Measurements from ENCODE around the gene AGER.
"Not testable (repeated sequence)": the region's sequence is repeated elsewhere in the genome, so short reads cannot be mapped to it uniquely, and the experiment has no call there.

Gene AGER

GRCh38 chr6:32186151-32186840, 2.2 kb upstream of the AGER start:
- not testable (repeated sequence) for DNase-seq (ENCODE audit: low read depth)

DNA sequence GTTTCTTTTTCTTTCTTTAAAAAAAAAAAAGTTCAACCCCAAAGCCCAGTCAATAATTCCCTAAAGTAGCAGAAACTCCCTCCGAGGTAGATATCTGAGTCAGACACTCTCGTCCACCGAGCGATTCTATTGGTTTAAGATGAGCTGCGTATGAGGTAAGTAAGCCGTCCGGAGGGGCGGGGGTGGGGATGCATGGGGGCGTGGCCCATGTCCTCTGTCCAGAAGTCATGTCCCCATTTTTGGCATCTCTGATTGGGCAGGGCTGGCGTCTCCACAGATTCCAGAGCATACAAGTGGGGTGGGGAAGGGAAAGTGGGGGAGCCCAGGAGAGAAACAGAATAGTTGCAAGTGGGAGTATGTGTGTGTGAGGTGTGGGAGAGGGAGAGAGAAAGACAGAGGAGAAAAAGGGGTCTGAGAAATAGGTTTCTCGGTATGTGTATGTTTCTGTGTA, 1.7 kb upstream of the AGER start:
- DNase-seq (ENCODE audit: low read depth), result peak; percentile 52

DNA sequence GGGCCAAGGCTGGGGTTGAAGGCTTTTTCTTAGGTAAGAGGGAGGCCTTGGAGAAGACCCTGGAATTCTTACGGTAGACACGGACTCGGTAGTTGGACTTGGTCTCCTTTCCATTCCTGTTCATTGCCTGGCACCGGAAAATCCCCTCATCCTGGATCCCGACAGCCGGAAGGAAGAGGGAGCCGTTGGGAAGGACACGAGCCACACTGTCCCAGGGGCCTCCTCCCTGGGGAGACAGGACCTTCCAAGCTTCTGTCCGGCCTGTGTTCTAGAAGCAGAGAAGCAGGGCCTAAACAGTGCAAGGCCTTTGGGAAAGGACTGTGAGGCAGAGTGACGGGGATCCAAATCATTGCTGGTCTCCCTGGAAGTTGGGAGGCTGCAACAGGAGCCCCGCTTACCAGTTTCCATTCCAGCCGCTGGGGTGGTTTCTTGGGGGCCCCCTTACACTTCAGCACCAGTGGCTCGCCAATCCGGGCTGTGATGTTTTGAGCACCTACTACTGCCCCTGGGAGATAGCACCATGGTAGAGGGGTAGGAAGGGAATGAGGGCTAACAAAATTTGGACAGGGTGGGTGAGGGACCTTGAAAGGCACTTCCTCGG, 470 bp downstream of the AGER start:
- no peak for DNase-seq (ENCODE audit: low read depth)

GRCh38 chr6:32183030-32183429, 1.0 kb downstream of the AGER start:
- DNase-seq (ENCODE audit: low read depth), result no peak

- no peak for DNase-seq (ENCODE audit: low read depth)
These were observed 1.5 kb downstream of the AGER start for GRCh38 chr6:32182555-32182981.

GRCh38 chr6:32181915-32182529, 2.0 kb downstream of the AGER start:
- DNase-seq (ENCODE audit: low read depth), result no peak

DNA sequence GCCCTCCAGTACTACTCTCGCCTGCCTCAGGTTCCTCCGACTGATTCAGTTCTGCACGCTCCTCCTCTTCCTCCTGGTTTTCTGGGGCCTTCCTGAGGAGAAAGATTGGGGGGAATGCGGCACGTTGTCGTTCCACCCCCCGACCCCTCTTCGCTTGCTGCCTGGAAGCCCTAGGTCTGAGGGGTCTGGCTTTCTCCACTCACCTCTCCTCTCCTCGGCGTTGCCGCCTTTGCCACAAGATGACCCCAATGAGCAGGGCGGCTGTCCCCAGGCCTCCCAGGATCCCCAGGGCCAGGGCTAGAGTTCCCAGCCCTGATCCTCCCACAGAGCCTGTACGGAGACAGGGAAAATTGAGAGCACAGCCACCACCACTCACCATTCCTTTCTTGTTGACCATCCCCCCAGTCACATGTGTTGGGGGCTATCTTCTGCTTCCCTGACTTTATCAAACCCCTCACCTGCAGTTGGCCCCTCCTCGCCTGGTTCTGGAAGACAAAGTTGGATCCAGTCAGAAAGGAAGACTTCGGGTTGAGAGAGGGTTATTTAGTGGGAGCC, 2.8 kb downstream of the AGER start:
- DNase-seq (ENCODE audit: low read depth), result no peak

GRCh38 chr6:32179766-32180405, 4.2 kb downstream of the AGER start:
- DNase-seq (ENCODE audit: low read depth), result no peak

GRCh38 chr6:32178547-32179440, 5.3 kb downstream of the AGER start:
- DNase-seq (ENCODE audit: low read depth), result no peak

- peak; percentile 82 for DNase-seq (ENCODE audit: low read depth)
These were observed 6.1 kb downstream of the AGER start, which contains the start of gene RNF5 for GRCh38 chr6:32177788-32178546. Gene RNF5, plus strand, starts transcription at chr6:32178405. Its CDS starts 107 bp downstream, at chr6:32178512.

GRCh38 chr6:32177183-32177787, 6.8 kb downstream of the AGER start:
- peak; percentile 33 for DNase-seq (ENCODE audit: low read depth)

GRCh38 chr6:32176476-32177182, 7.4 kb downstream of the AGER start:
- no peak for DNase-seq (ENCODE audit: low read depth)

DNA sequence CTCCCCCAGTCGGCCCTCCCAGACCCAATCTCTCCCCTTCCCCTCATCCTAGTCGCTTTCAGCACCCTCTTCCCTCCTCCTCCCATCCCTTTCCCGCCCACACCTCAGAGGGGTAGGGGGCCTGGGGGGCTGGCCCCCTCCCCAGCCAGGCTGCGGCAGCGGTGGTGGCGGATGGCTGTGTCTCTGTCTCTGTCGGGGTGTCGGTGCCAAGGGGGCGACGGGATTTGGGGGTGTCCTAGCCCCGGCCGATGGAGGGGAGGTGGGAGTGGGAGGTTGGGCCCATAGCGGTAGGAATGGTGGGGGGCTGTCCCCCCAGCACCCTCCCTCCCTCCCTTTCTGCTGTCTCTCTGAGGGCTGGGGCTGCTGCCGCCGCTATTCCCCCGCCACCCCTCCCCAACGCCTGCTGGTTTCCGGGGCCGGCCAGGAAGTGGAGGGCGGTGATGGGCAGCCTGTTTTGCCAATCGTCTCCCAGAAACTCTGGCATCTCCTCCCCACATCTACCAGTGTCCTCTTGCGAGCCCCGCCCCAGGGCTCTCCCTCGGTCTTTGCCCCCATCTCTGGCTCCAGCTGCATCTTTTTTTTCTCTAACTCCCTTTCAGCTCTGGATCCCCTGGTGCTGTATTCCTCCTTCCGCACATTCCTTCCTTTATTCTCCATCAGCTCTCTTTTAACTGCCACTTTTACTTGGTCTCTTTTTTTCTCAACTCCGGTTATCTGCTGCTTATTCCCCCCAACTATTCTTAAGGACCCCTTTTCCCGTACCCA, 8.2 kb downstream of the AGER start, which contains the start of gene AGPAT1:
Gene AGPAT1, minus strand, starts transcription at position 374 of the 765 bp plus-strand sequence. CDS start 4,588 bp downstream, outside the sequence.
- DNase-seq (ENCODE audit: low read depth), result peak; percentile 94

GRCh38 chr6:32175322-32175710, 8.7 kb downstream of the AGER start:
- no peak for DNase-seq (ENCODE audit: low read depth)

DNA sequence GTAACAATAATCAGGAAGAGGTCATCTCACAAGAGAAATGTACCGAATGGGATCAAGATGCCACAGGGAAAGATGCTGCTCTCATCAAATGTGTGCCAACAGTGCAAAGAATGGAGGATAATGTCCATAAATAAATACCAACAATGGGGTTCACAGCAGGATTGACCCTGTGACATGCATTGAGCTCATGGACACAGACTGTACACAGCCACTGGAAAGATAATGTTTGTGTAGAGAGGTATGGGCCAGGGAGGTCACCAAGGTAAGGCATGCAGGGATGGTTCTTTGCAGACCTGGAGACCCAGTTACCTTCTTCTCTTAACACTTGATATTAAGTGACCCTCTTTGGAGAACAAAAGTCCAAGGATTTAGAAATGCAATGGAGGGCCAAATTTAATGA, 9.6 kb downstream of the AGER start:
- no peak for DNase-seq (ENCODE audit: low read depth)

DNA sequence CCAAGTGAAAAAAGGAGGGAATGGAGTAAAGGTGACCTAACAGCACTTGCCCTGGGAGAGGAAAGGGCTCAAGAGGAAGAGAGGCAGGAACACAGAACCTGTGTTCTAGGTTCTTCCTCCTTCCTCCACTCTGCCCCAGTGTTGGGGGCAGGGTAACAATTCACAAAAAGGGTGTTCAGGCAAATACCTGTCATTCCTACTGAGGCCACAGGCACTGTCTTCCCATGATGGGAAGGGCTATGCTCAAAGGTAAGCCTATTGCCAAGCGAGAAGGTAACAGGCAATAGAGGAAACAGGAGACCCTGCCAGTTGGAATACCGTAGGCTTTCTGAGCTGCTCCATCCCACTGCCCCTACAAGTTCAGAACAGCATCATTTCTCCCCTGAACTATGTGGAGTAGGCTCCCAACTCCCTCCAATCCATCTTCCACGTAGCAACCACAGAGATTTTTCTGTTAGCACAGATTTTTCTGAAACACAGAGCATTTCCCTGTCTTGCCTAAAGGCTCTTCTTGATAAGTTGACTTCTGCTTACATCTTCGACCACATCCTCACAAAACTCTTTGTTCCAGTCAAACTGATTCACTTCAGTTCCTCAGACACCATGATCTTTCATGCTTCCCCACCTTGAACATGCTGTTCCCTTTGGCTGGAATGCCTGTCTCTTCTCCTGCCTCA, 10.9 kb downstream of the AGER start:
- DNase-seq (ENCODE audit: low read depth), result no peak

- DNase-seq (ENCODE audit: low read depth), result no peak
These were observed 12.8 kb downstream of the AGER start for GRCh38 chr6:32171234-32171633.

- DNase-seq (ENCODE audit: low read depth), result no peak
These were observed 13.8 kb downstream of the AGER start for GRCh38 chr6:32170294-32170693.
